HUES64 (cell line): Measurements from ENCODE around the gene SART3.
"Not testable (repeated sequence)": the region's sequence is repeated elsewhere in the genome, so short reads cannot be mapped to it uniquely, and the experiment has no call there.

Experiments
- H3K27ac ChIP-seq: 2 replicates; pipeline ENCODE4 v1.7.0; 2013; ENCODE audit warnings: low read depth, low read length, inconsistent platforms
- H3K27me3 ChIP-seq: 2 replicates; pipeline ENCODE4 v1.6.1; 2013; ENCODE audit warnings: mild to moderate bottlenecking, low read length; ENCODE audit not compliant: insufficient read depth
- H3K36me3 ChIP-seq: 2 replicates; pipeline ENCODE4 v1.6.1; 2013; ENCODE audit warnings: mild to moderate bottlenecking, low read length; ENCODE audit not compliant: insufficient read depth
- H3K4me1 ChIP-seq: 2 replicates; pipeline ENCODE4 v1.6.1; 2013; ENCODE audit warnings: mild to moderate bottlenecking, low read length, moderate library complexity; ENCODE audit not compliant: insufficient read depth
- H3K4me3 ChIP-seq: 2 replicates; pipeline ENCODE4 v1.5.1; 2013; ENCODE audit warnings: mild to moderate bottlenecking, low read length, moderate library complexity
- H3K9ac ChIP-seq: 2 replicates; pipeline ENCODE4 v1.6.1; 2013; ENCODE audit warnings: mild to moderate bottlenecking, low read depth, low read length
- H3K9me3 ChIP-seq: 2 replicates; pipeline ENCODE4 v1.6.1; 2013; ENCODE audit warnings: low read depth, low read length; ENCODE audit not compliant: insufficient read depth
- WGBS: fragments of 150-250, 120-280 bp; methylation state at CpG from one replicate; pipeline ENCODE4 v1.1.7; 2013; ENCODE audit warnings: missing lambda C conversion rate; 5-methylcytosine and 5-hydroxymethylcytosine counted together

The SART3 gene

GRCh38 chr12:108495823-108496579 lies 65.0 kb downstream of the SART3 start:
- H3K27me3 ChIP-seq, result no peaks in the 10 kb centered on the region
- no peaks in the 10 kb centered on the region for H3K9me3 ChIP-seq
- no peaks in the 10 kb centered on the region for H3K4me1 ChIP-seq
- no peak overlapping the region for H3K9ac ChIP-seq
- H3K27ac ChIP-seq, result no peak overlapping the region
- H3K4me3 ChIP-seq, result no peak overlapping the region
- WGBS, result 93% methylated on average over 11 of the region's 11 CpGs
- no peaks in the 10 kb centered on the region for H3K36me3 ChIP-seq

- no peak overlapping the region for H3K9ac ChIP-seq
- H3K27me3 ChIP-seq, result no peaks in the 10 kb centered on the region
- WGBS, result 60% methylated on average over 1 of the region's 1 CpG
- H3K36me3 ChIP-seq, result no peaks in the 10 kb centered on the region
- no peaks in the 10 kb centered on the region for H3K9me3 ChIP-seq
- no peaks in the 10 kb centered on the region for H3K4me1 ChIP-seq
- no peak overlapping the region for H3K4me3 ChIP-seq
- H3K27ac ChIP-seq, result no peak overlapping the region
Observed at GRCh38 chr12:108495054-108495453, 65.9 kb downstream of the SART3 start.

GRCh38 chr12:108491256-108491655 lies 69.7 kb downstream of the SART3 start:
- Histone ChIP-seq H3K27me3 (no peaks in the 10 kb centered on the region), H3K9ac (no peak overlapping the region), H3K4me1 (no peaks in the 10 kb centered on the region), H3K4me3 (no peak overlapping the region), H3K27ac (no peak overlapping the region), H3K9me3 (peaks cover 3% of the 10 kb centered on the region; the same call in 1 of the 2 replicates), H3K36me3 (no peaks in the 10 kb centered on the region)
- 85% methylated on average over 2 of the region's 2 CpGs for WGBS

GRCh38 chr12:108487029-108487428 lies 73.9 kb downstream of the SART3 start:
- H3K4me1 ChIP-seq, result peaks cover 10% of the 10 kb centered on the region; the same call in 1 of the 2 replicates
- no CpG with 5 or more reads among the region's 4 CpGs for WGBS
- not testable (repeated sequence) for H3K4me3 ChIP-seq, H3K9ac ChIP-seq, H3K27me3 ChIP-seq, H3K27ac ChIP-seq, H3K36me3 ChIP-seq, H3K9me3 ChIP-seq

- not testable (repeated sequence) for H3K4me3 ChIP-seq, H3K9me3 ChIP-seq, H3K9ac ChIP-seq, H3K36me3 ChIP-seq, H3K27me3 ChIP-seq, H3K27ac ChIP-seq
- H3K4me1 ChIP-seq, result peaks cover 10% of the 10 kb centered on the region; the same call in 1 of the 2 replicates
- 91% methylated on average over 7 of the region's 7 CpGs for WGBS
Observed at GRCh38 chr12:108485371-108485770, 75.6 kb downstream of the SART3 start.

- H3K27me3 ChIP-seq, result no peaks in the 10 kb centered on the region
- H3K9ac ChIP-seq, result no peak overlapping the region
- 96% methylated on average over 2 of the region's 2 CpGs for WGBS
- H3K4me1 ChIP-seq, result peaks cover 10% of the 10 kb centered on the region; the same call in 1 of the 2 replicates
- H3K9me3 ChIP-seq, result peaks cover 3% of the 10 kb centered on the region; the same call in 1 of the 2 replicates
- no peak overlapping the region for H3K27ac ChIP-seq
- H3K4me3 ChIP-seq, result no peak overlapping the region
- no peaks in the 10 kb centered on the region for H3K36me3 ChIP-seq
Observed at GRCh38 chr12:108484845-108485244, 76.1 kb downstream of the SART3 start.

- WGBS, result 93% methylated on average over 2 of the region's 2 CpGs
Observed at GRCh38 chr12:108484431-108484830, 76.5 kb downstream of the SART3 start.

GRCh38 chr12:108483213-108484059 lies 77.5 kb downstream of the SART3 start:
- Histone ChIP-seq H3K4me3 (no peak overlapping the region), H3K36me3 (no peaks in the 10 kb centered on the region), H3K9ac (no peak overlapping the region), H3K27ac (no peak overlapping the region), H3K4me1 (peaks cover 10% of the 10 kb centered on the region; the same call in 1 of the 2 replicates), H3K27me3 (no peaks in the 10 kb centered on the region), H3K9me3 (peaks cover 3% of the 10 kb centered on the region; the same call in 1 of the 2 replicates)
- WGBS, result 57% methylated on average over 6 of the region's 6 CpGs

More at GRCh38 chr12:108484431-108484830, 76.5 kb downstream of the SART3 start:
- Histone ChIP-seq H3K27ac (no peak overlapping the region), H3K9ac (no peak overlapping the region), H3K27me3 (no peaks in the 10 kb centered on the region), H3K4me1 (peaks cover 10% of the 10 kb centered on the region; the same call in 1 of the 2 replicates), H3K36me3 (no peaks in the 10 kb centered on the region), H3K9me3 (peaks cover 3% of the 10 kb centered on the region; the same call in 1 of the 2 replicates), H3K4me3 (no peak overlapping the region)

- Histone ChIP-seq H3K36me3 (no peaks in the 10 kb centered on the region), H3K9me3 (peaks cover 3% of the 10 kb centered on the region; the same call in 1 of the 2 replicates), H3K27me3 (no peaks in the 10 kb centered on the region), H3K4me3 (no peak overlapping the region), H3K9ac (no peak overlapping the region), H3K4me1 (peaks cover 10% of the 10 kb centered on the region; the same call in 1 of the 2 replicates), H3K27ac (no peak overlapping the region)
- 39% methylated on average over 10 of the region's 11 CpGs for WGBS
Observed at GRCh38 chr12:108482717-108483212, 78.2 kb downstream of the SART3 start.

- H3K27me3 ChIP-seq, result no peaks in the 10 kb centered on the region
- peaks cover 10% of the 10 kb centered on the region; the same call in 1 of the 2 replicates for H3K4me1 ChIP-seq
- no peaks in the 10 kb centered on the region for H3K36me3 ChIP-seq
- H3K9me3 ChIP-seq, result no peaks in the 10 kb centered on the region
- 86% methylated on average over 5 of the region's 6 CpGs for WGBS
- no peak overlapping the region for H3K9ac ChIP-seq
- no peak overlapping the region for H3K4me3 ChIP-seq
- H3K27ac ChIP-seq, result no peak overlapping the region
Observed at GRCh38 chr12:108479364-108480070, 81.5 kb downstream of the SART3 start.
